Endothelial cell of umbilical vein (primary cell): ENCODE data around the gene JAKMIP3. TPM values are rescaled to one million over a fixed set of nuclear protein-coding genes. Genes with fewer than 3 reads are reported as not detected.

Source experiments
- BruUV-seq: library from RNA; stranded (reverse); fragments of 400-500 nt; replicated peaks from 2 replicates; lab custom pipeline; 2021; lab: Mats Ljungman, UMichigan
- CTCF ChIA-PET: fragments of 300-600, 350-600 bp; sonication (Branson Sonifier 250); formaldehyde crosslinking; loops from one replicate; lab custom pipeline; 2021; ENCODE audit warnings: antibody characterized with exemption, inconsistent platforms; lab: Charles Lee
- POLR2A ChIA-PET: fragments of 300-600, 350-600 bp; sonication (Branson Sonifier 250); formaldehyde crosslinking; loops from one replicate; lab custom pipeline; 2021; ENCODE audit warnings: antibody characterized with exemption, inconsistent platforms; lab: Charles Lee
- DNase-seq: peaks from one replicate; pipeline ENCODE4 v3.0.0-alpha.2; 2011; ENCODE audit warnings: low read depth, low spot score
- FAIRE-seq: peaks from 2 replicates; lab custom pipeline; 2011; peaks lifted over from hg19 to GRCh38; lab: Jason Lieb, UNC
- H2AFZ ChIP-seq: 2 replicates; pipeline ENCODE4 v1.6.0; 2012; ENCODE audit warnings: low read depth, low read length, control low read depth, inconsistent platforms
- H3K27ac ChIP-seq: 2 replicates; pipeline ENCODE4 v1.5.1; 2011; ENCODE audit warnings: low read depth, mild to moderate bottlenecking, control low read depth, low read length, moderate library complexity; ENCODE audit not compliant: insufficient read depth
- H3K27me3 ChIP-seq, 2 experiments: 2 replicates each; pipeline versions ENCODE4 v1.6.0 to v1.6.1; 2011; ENCODE audit warnings: low read length in 2 of 2, mixed read lengths in 1 of 2; ENCODE audit not compliant: control insufficient read depth in 2 of 2, insufficient read depth in 2 of 2
- H3K36me3 ChIP-seq, 2 experiments: 2 replicates in 1 of 2; 3 replicates in 1 of 2; pipeline ENCODE4 v1.5.1; 2011; ENCODE audit warnings: low read length in 2 of 2, mild to moderate bottlenecking in 1 of 2, moderate library complexity in 1 of 2; ENCODE audit not compliant: control insufficient read depth in 2 of 2, insufficient read depth in 2 of 2; ENCODE audit errors: extremely low read depth in 1 of 2
- H3K4me1 ChIP-seq: 3 replicates; pipeline ENCODE4 v1.5.1; 2011; ENCODE audit warnings: mild to moderate bottlenecking, low read length; ENCODE audit not compliant: control insufficient read depth, insufficient read depth; ENCODE audit errors: extremely low read depth
- H3K4me2 ChIP-seq: 2 replicates; pipeline ENCODE4 v1.6.1; 2011; ENCODE audit warnings: low read length, control low read depth, mixed read lengths; ENCODE audit not compliant: insufficient read depth
- H3K4me3 ChIP-seq, 3 experiments: fragments of 200-600 bp in 1 of 3; sonication (generic), shearing (Covaris generic) in 1 of 3; replicated peaks in 1 of 3; 2 replicates each; pipeline ENCODE4 v1.5.1; 2011 to 2016; ENCODE audit warnings: control low read depth in 3 of 3, low read length in 3 of 3, mild to moderate bottlenecking in 2 of 3, inconsistent platforms in 1 of 3, low read depth in 1 of 3, moderate library complexity in 1 of 3; ENCODE audit not compliant: insufficient read depth in 1 of 3
- H3K79me2 ChIP-seq: 2 replicates; pipeline ENCODE4 v1.6.0; 2012; ENCODE audit warnings: low read length, inconsistent platforms; ENCODE audit not compliant: control insufficient read depth, insufficient read depth
- H3K9ac ChIP-seq: replicated peaks from 2 replicates; pipeline ENCODE3; 2011; ENCODE audit warnings: low read length, control low read depth; ENCODE audit not compliant: insufficient read depth; ENCODE audit errors: extremely low read depth
- H3K9me1 ChIP-seq: replicated peaks from 3 replicates; pipeline ENCODE4 v1.6.0; 2011; ENCODE audit warnings: mild to moderate bottlenecking, low read length; ENCODE audit not compliant: control insufficient read depth, insufficient read depth; ENCODE audit errors: extremely low read depth
- H3K9me3 ChIP-seq: replicated peaks from 2 replicates; pipeline ENCODE4 v1.5.1; 2012; ENCODE audit warnings: low read length, inconsistent platforms; ENCODE audit not compliant: control insufficient read depth, insufficient read depth
- H4K20me1 ChIP-seq: replicated peaks from 2 replicates; pipeline ENCODE3; 2011; ENCODE audit warnings: mild to moderate bottlenecking, low read length; ENCODE audit not compliant: control insufficient read depth, insufficient read depth; ENCODE audit errors: extremely low read depth
- EZH2 ChIP-seq: IDR thresholded peaks from 2 replicates; pipeline ENCODE4 v1.6.1; 2012; ENCODE audit warnings: borderline replicate concordance, low read depth, mild to moderate bottlenecking, moderate library complexity, low read length, inconsistent platforms; ENCODE audit not compliant: severe bottlenecking
- FOS ChIP-seq: IDR thresholded peaks from 2 replicates; pipeline ENCODE4 v1.6.1; 2011; ENCODE audit warnings: mild to moderate bottlenecking, low read length, moderate library complexity, borderline replicate concordance; ENCODE audit not compliant: insufficient read depth
- GATA2 ChIP-seq: IDR thresholded peaks from 2 replicates; pipeline ENCODE4 v1.7.0; 2011; ENCODE audit warnings: low read depth, mild to moderate bottlenecking, moderate library complexity, mixed read lengths, low read length; ENCODE audit not compliant: insufficient read length, insufficient read depth
- JUN ChIP-seq: IDR thresholded peaks from 2 replicates; pipeline ENCODE4 v1.6.1; 2011; ENCODE audit warnings: borderline replicate concordance, low read depth; ENCODE audit not compliant: insufficient read length, insufficient read depth
- MAX ChIP-seq: IDR thresholded peaks from 2 replicates; pipeline ENCODE4 v1.6.1; 2011; ENCODE audit not compliant: insufficient read depth, insufficient read length
- MYC ChIP-seq: IDR thresholded peaks from one replicate; pipeline ENCODE4 v1.6.1; 2011; ENCODE audit warnings: mild to moderate bottlenecking, low read depth, low read length
- POLR2A ChIP-seq: IDR thresholded peaks from 2 replicates; pipeline ENCODE4 v1.6.1; 2012; ENCODE audit warnings: low read depth, mild to moderate bottlenecking, control low read depth, low read length
- POLR2AphosphoS5 ChIP-seq: IDR thresholded peaks from 2 replicates; pipeline ENCODE4 v1.6.1; 2012; ENCODE audit warnings: low read depth, mild to moderate bottlenecking, control low read depth, low read length, moderate library complexity; ENCODE audit not compliant: insufficient read depth
- dilution Hi-C: fragments of 300-500 bp; cut with MboI; formaldehyde crosslinking; loops from one replicate; pipeline ENCODE4 v1.15.0; 2019; ENCODE audit warnings: low sequenced_read_pairs; ENCODE audit not compliant: extremely low pct_ligation_motif_present
- intact Hi-C: fragments of 100-400 bp; cut with micrococcal nuclease; formaldehyde crosslinking; loops from one replicate; pipeline ENCODE4 v1.10.0; 2022
- polyA plus RNA-seq, 4 experiments: library from polyadenylated mRNA; depleted of rRNA in 3 of 4; stranded (reverse) in 3 of 4; unstranded in 1 of 4; fragments of >200 nt; gene quantifications; 2 replicates each; pipeline versions ENCODE4 v1.2.1 to v1.2.3, GENCODE V29; 2011 to 2012; ENCODE audit warnings: missing spikeins in 1 of 4
- total RNA-seq: library from RNA; stranded (reverse); gene quantifications from 2 replicates; pipeline ENCODE4 v1.2.3, GENCODE V29; 2021
- TF ChIP-seq, protein P1 (sequence below), 2 donors: IDR thresholded peaks; 1 replicate in 1 of 2; 2 replicates in 1 of 2; pipeline ENCODE4 v1.5.1; 2011; ENCODE audit warnings: low read length in 2 of 2, mild to moderate bottlenecking in 2 of 2, moderate library complexity in 2 of 2, control low read depth in 1 of 2, inconsistent platforms in 1 of 2, low read depth in 1 of 2; ENCODE audit not compliant: insufficient read depth in 1 of 2; ENCODE audit errors: extremely low read depth in 1 of 2

The JAKMIP3 gene
- total and polyA plus RNA-seq, 2 donors (not counting 3 experiments of a cell fraction or from before 2014, with no cell fraction given), result 0.01 TPM; not detected in 1

- no TSS peak for BruUV-seq
- H3K4me2 ChIP-seq, result no peak overlapping the region
Measured at GRCh38 chr10:132050191-132050590, 15.6 kb upstream of the JAKMIP3 start.

More at GRCh38 chr10:132050191-132050590, 15.6 kb upstream of the JAKMIP3 start:
- Histone ChIP-seq H3K27ac (no peak overlapping the region), H3K79me2 (no peaks in the 10 kb centered on the region), H2AFZ (no peak overlapping the region), H4K20me1 (no peaks in the 10 kb centered on the region), H3K4me3 (no peak overlapping the region), H3K9ac (no peak overlapping the region), H3K27me3 (no peaks in the 10 kb centered on the region), H3K36me3 (no peaks in the 10 kb centered on the region), H3K9me1 (no peaks in the 10 kb centered on the region), H3K4me1 (no peaks in the 10 kb centered on the region), H3K9me3 (no peaks in the 10 kb centered on the region)
- FAIRE-seq (no peak), DNase-seq (no peak)
- dilution Hi-C loops, result no loop called here
- no peak for TF ChIP-seq POLR2A
- TF ChIP-seq GATA2, result no peak
- no peak for TF ChIP-seq JUN
- no peak for TF ChIP-seq MAX
- no peak for TF ChIP-seq POLR2AphosphoS5
- TF ChIP-seq FOS, result no peak
- TF ChIP-seq EZH2, result no peak
- no peak for TF ChIP-seq MYC
- TF ChIP-seq, protein P1, sequence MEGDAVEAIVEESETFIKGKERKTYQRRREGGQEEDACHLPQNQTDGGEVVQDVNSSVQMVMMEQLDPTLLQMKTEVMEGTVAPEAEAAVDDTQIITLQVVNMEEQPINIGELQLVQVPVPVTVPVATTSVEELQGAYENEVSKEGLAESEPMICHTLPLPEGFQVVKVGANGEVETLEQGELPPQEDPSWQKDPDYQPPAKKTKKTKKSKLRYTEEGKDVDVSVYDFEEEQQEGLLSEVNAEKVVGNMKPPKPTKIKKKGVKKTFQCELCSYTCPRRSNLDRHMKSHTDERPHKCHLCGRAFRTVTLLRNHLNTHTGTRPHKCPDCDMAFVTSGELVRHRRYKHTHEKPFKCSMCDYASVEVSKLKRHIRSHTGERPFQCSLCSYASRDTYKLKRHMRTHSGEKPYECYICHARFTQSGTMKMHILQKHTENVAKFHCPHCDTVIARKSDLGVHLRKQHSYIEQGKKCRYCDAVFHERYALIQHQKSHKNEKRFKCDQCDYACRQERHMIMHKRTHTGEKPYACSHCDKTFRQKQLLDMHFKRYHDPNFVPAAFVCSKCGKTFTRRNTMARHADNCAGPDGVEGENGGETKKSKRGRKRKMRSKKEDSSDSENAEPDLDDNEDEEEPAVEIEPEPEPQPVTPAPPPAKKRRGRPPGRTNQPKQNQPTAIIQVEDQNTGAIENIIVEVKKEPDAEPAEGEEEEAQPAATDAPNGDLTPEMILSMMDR (IDR thresholded peaks at IDR 0.05; ENCODE audit: extremely low read depth in 1 of 2, insufficient read depth in 1 of 2, low read depth in 1 of 2, low read length in 2 of 2), result no peak
- intact Hi-C loops, result no loop called here
- CTCF ChIA-PET, result no interaction called here
- POLR2A ChIA-PET, result no interaction called here
